ENCODE results near the gene MARK3. TPM values are rescaled to one million over a fixed set of nuclear protein-coding genes. Genes with fewer than 3 reads are reported as not detected.

MARK3 gene
- total RNA-seq, 1 experiment from 2014 or later = 81.9 TPM

- Histone ChIP-seq H2AFZ (ENCODE audit: low read length) (no peak overlapping the region), H3T11ph (ENCODE audit: low read length) (no peak overlapping the region), H3K9ac (ENCODE audit: extremely low read depth, insufficient read length, low read length) (no peak overlapping the region), H3K79me2 (ENCODE audit: insufficient read depth, low read length) (no peaks in the 10 kb centered on the region), H3K4ac (ENCODE audit: low read depth, low read length) (no peak overlapping the region), H4K5ac (ENCODE audit: insufficient read length, low read depth, low read length) (no peak overlapping the region), H4K91ac (ENCODE audit: insufficient read length, low read depth, low read length) (no peak overlapping the region), H3K4me2 (ENCODE audit: insufficient read depth, insufficient read length, low read length) (no peak overlapping the region), H3K79me1 (ENCODE audit: insufficient read depth, low read depth, low read length, poor library complexity, severe bottlenecking) (no peaks in the 10 kb centered on the region), H2AK5ac (ENCODE audit: insufficient read length, low read length) (no peak overlapping the region), H3K9me3 (ENCODE audit: control insufficient read depth, low read depth, low read length) (no peaks in the 10 kb centered on the region), H2BK12ac (ENCODE audit: insufficient read length, low read depth, low read length) (no peak overlapping the region), H3K4me1 (ENCODE audit: insufficient read depth, low read length) (no peaks in the 10 kb centered on the region; the same call in 1 of the 2 replicates), H3K23ac (ENCODE audit: insufficient read length, low read depth, low read length) (no peak overlapping the region), H4K20me1 (ENCODE audit: control insufficient read depth, insufficient read depth, insufficient read length) (no peaks in the 10 kb centered on the region), H3K14ac (ENCODE audit: insufficient read depth, low read length) (peak overlapping the region; percentile 0; the same call in 1 of the 2 replicates), H3K56ac (ENCODE audit: insufficient read length, low read depth, low read length) (no peak overlapping the region), H3K23me2 (ENCODE audit: insufficient read length, low read depth, low read length, poor library complexity, severe bottlenecking) (no peaks in the 10 kb centered on the region), H3K27ac (ENCODE audit: insufficient read length, low read depth, low read length) (no peak overlapping the region), H3K27me3 (ENCODE audit: insufficient read depth, low read length) (no peaks in the 10 kb centered on the region), H4K8ac (replicated peaks; ENCODE audit: insufficient read length, low read depth, low read length) (no peak overlapping the region), H2BK5ac (ENCODE audit: insufficient read length, low read length) (no peak overlapping the region), H2BK20ac (ENCODE audit: low read depth, low read length, poor library complexity, severe bottlenecking) (no peak overlapping the region), H3K18ac (ENCODE audit: insufficient read length, low read depth, low read length) (no peak overlapping the region), H2BK120ac (ENCODE audit: low read depth, low read length, poor library complexity, severe bottlenecking) (no peak overlapping the region), H2BK15ac (ENCODE audit: low read depth, low read length) (no peak overlapping the region)
- Mint-ChIP-seq H3K9me3 (peaks cover 0 to 7% of the 10 kb centered on the region in 2 experiments; a peak in 2 of 5 replicates), H3K27ac (peak overlapping the region in 1 of 3 experiments; percentile 73; a peak in 1 of 7 replicates), H3K27me3 (ENCODE audit: low read depth) (peaks cover 2% of the 10 kb centered on the region; the same call in 1 of the 2 replicates), H3K36me3 (ENCODE audit: insufficient read depth in 1 of 3, low read depth in 3 of 3) (no peaks in the 10 kb centered on the region), H3K4me1 (peaks cover 9 to 14% of the 10 kb centered on the region in 2 experiments), H3K4me3 (no peak overlapping the region)
- no peak for DNase-seq
- TF ChIP-seq CTCF (conservative IDR thresholded peaks at IDR 0.05) = no peak
- no CpG with 5 or more reads among the region's 11 CpGs for WGBS (ENCODE audit: extremely low coverage, insufficient read length, low lambda C conversion rate)
These were observed 12.5 kb upstream of the MARK3 start for GRCh38 chr14:103372552-103373304.

Measured in H9 (cell line).